Endothelial cell of umbilical vein (primary cell): Measurements from ENCODE around the gene MTCL1. TPM values are rescaled to one million over a fixed set of nuclear protein-coding genes. Genes with fewer than 3 reads are reported as not detected.

Experiments used
- BruUV-seq: library from RNA; stranded (reverse); fragments of 400-500 nt; replicated peaks from 2 replicates; lab custom pipeline; 2021; lab: Mats Ljungman, UMichigan
- CTCF ChIA-PET: fragments of 300-600, 350-600 bp; sonication (Branson Sonifier 250); formaldehyde crosslinking; loops from one replicate; lab custom pipeline; 2021; ENCODE audit warnings: antibody characterized with exemption, inconsistent platforms; lab: Charles Lee
- POLR2A ChIA-PET: fragments of 300-600, 350-600 bp; sonication (Branson Sonifier 250); formaldehyde crosslinking; loops from one replicate; lab custom pipeline; 2021; ENCODE audit warnings: antibody characterized with exemption, inconsistent platforms; lab: Charles Lee
- DNase-seq: peaks from one replicate; pipeline ENCODE4 v3.0.0-alpha.2; 2011; ENCODE audit warnings: low read depth, low spot score
- FAIRE-seq: peaks from 2 replicates; lab custom pipeline; 2011; peaks lifted over from hg19 to GRCh38; lab: Jason Lieb, UNC
- H2AFZ ChIP-seq: 2 replicates; pipeline ENCODE4 v1.6.0; 2012; ENCODE audit warnings: low read depth, low read length, control low read depth, inconsistent platforms
- H3K27ac ChIP-seq: 2 replicates; pipeline ENCODE4 v1.5.1; 2011; ENCODE audit warnings: low read depth, mild to moderate bottlenecking, control low read depth, low read length, moderate library complexity; ENCODE audit not compliant: insufficient read depth
- H3K27me3 ChIP-seq, 2 experiments: 2 replicates each; pipeline versions ENCODE4 v1.6.0 to v1.6.1; 2011; ENCODE audit warnings: low read length in 2 of 2, mixed read lengths in 1 of 2; ENCODE audit not compliant: control insufficient read depth in 2 of 2, insufficient read depth in 2 of 2
- H3K36me3 ChIP-seq, 2 experiments: 2 replicates in 1 of 2; 3 replicates in 1 of 2; pipeline ENCODE4 v1.5.1; 2011; ENCODE audit warnings: low read length in 2 of 2, mild to moderate bottlenecking in 1 of 2, moderate library complexity in 1 of 2; ENCODE audit not compliant: control insufficient read depth in 2 of 2, insufficient read depth in 2 of 2; ENCODE audit errors: extremely low read depth in 1 of 2
- H3K4me1 ChIP-seq: 3 replicates; pipeline ENCODE4 v1.5.1; 2011; ENCODE audit warnings: mild to moderate bottlenecking, low read length; ENCODE audit not compliant: control insufficient read depth, insufficient read depth; ENCODE audit errors: extremely low read depth
- H3K4me2 ChIP-seq: 2 replicates; pipeline ENCODE4 v1.6.1; 2011; ENCODE audit warnings: low read length, control low read depth, mixed read lengths; ENCODE audit not compliant: insufficient read depth
- H3K4me3 ChIP-seq, 3 experiments: fragments of 200-600 bp in 1 of 3; sonication (generic), shearing (Covaris generic) in 1 of 3; replicated peaks in 1 of 3; 2 replicates each; pipeline ENCODE4 v1.5.1; 2011 to 2016; ENCODE audit warnings: control low read depth in 3 of 3, low read length in 3 of 3, mild to moderate bottlenecking in 2 of 3, inconsistent platforms in 1 of 3, low read depth in 1 of 3, moderate library complexity in 1 of 3; ENCODE audit not compliant: insufficient read depth in 1 of 3
- H3K79me2 ChIP-seq: 2 replicates; pipeline ENCODE4 v1.6.0; 2012; ENCODE audit warnings: low read length, inconsistent platforms; ENCODE audit not compliant: control insufficient read depth, insufficient read depth
- H3K9ac ChIP-seq: replicated peaks from 2 replicates; pipeline ENCODE3; 2011; ENCODE audit warnings: low read length, control low read depth; ENCODE audit not compliant: insufficient read depth; ENCODE audit errors: extremely low read depth
- H3K9me1 ChIP-seq: replicated peaks from 3 replicates; pipeline ENCODE4 v1.6.0; 2011; ENCODE audit warnings: mild to moderate bottlenecking, low read length; ENCODE audit not compliant: control insufficient read depth, insufficient read depth; ENCODE audit errors: extremely low read depth
- H3K9me3 ChIP-seq: replicated peaks from 2 replicates; pipeline ENCODE4 v1.5.1; 2012; ENCODE audit warnings: low read length, inconsistent platforms; ENCODE audit not compliant: control insufficient read depth, insufficient read depth
- H4K20me1 ChIP-seq: replicated peaks from 2 replicates; pipeline ENCODE3; 2011; ENCODE audit warnings: mild to moderate bottlenecking, low read length; ENCODE audit not compliant: control insufficient read depth, insufficient read depth; ENCODE audit errors: extremely low read depth
- CTCF ChIP-seq, 2 donors: IDR thresholded peaks; 1 replicate in 1 of 2; 2 replicates in 1 of 2; pipeline ENCODE4 v1.5.1; 2011; ENCODE audit warnings: low read length in 2 of 2, mild to moderate bottlenecking in 2 of 2, moderate library complexity in 2 of 2, control low read depth in 1 of 2, inconsistent platforms in 1 of 2, low read depth in 1 of 2; ENCODE audit not compliant: insufficient read depth in 1 of 2; ENCODE audit errors: extremely low read depth in 1 of 2
- EZH2 ChIP-seq: IDR thresholded peaks from 2 replicates; pipeline ENCODE4 v1.6.1; 2012; ENCODE audit warnings: borderline replicate concordance, low read depth, mild to moderate bottlenecking, moderate library complexity, low read length, inconsistent platforms; ENCODE audit not compliant: severe bottlenecking
- MAX ChIP-seq: IDR thresholded peaks from 2 replicates; pipeline ENCODE4 v1.6.1; 2011; ENCODE audit not compliant: insufficient read depth, insufficient read length
- MYC ChIP-seq: IDR thresholded peaks from one replicate; pipeline ENCODE4 v1.6.1; 2011; ENCODE audit warnings: mild to moderate bottlenecking, low read depth, low read length
- dilution Hi-C: fragments of 300-500 bp; cut with MboI; formaldehyde crosslinking; loops from one replicate; pipeline ENCODE4 v1.15.0; 2019; ENCODE audit warnings: low sequenced_read_pairs; ENCODE audit not compliant: extremely low pct_ligation_motif_present
- intact Hi-C: fragments of 100-400 bp; cut with micrococcal nuclease; formaldehyde crosslinking; loops from one replicate; pipeline ENCODE4 v1.10.0; 2022
- polyA plus RNA-seq, 4 experiments: library from polyadenylated mRNA; depleted of rRNA in 3 of 4; stranded (reverse) in 3 of 4; unstranded in 1 of 4; fragments of >200 nt; gene quantifications; 2 replicates each; pipeline versions ENCODE4 v1.2.1 to v1.2.3, GENCODE V29; 2011 to 2012; ENCODE audit warnings: missing spikeins in 1 of 4
- total RNA-seq: library from RNA; stranded (reverse); gene quantifications from 2 replicates; pipeline ENCODE4 v1.2.3, GENCODE V29; 2021

Gene MTCL1
- total and polyA plus RNA-seq, 2 donors (not counting 3 experiments of a cell fraction or from before 2014, with no cell fraction given): 11.9 to 75.7 TPM

GRCh38 chr18:8702668-8703067, 2.7 kb upstream of the MTCL1 start:
- intact Hi-C loops (loop anchor here (10.0 kb wide), 2 partner anchors 432 to 702 kb away; partner anchors contain the start of gene ANKRD12), dilution Hi-C loops (no loop called here)
- peaks cover 13% of the 10 kb centered on the region for H3K4me1 ChIP-seq
- no peak for DNase-seq
- no peak for FAIRE-seq
- no peaks in the 10 kb centered on the region for H4K20me1 ChIP-seq
- no peak overlapping the region for H3K9ac ChIP-seq
- no peak overlapping the region for H3K4me2 ChIP-seq
- H2AFZ ChIP-seq: no peak overlapping the region
- H3K27ac ChIP-seq: no peak overlapping the region
- no peaks in the 10 kb centered on the region for H3K9me1 ChIP-seq
- no peak for TF ChIP-seq EZH2
- no peak for TF ChIP-seq MAX
- no peak for TF ChIP-seq MYC
- H3K36me3 ChIP-seq: no peaks in the 10 kb centered on the region
- no peaks in the 10 kb centered on the region for H3K27me3 ChIP-seq
- no peak overlapping the region for H3K4me3 ChIP-seq
- ChIA-PET CTCF (no interaction called here), POLR2A (no interaction called here)
- H3K9me3 ChIP-seq: no peaks in the 10 kb centered on the region
- H3K79me2 ChIP-seq: peaks cover 17% of the 10 kb centered on the region
- no TSS peak for BruUV-seq

- Histone ChIP-seq H2AFZ (no peak overlapping the region), H3K9me3 (no peaks in the 10 kb centered on the region), H3K36me3 (no peaks in the 10 kb centered on the region), H4K20me1 (no peaks in the 10 kb centered on the region), H3K27me3 (no peaks in the 10 kb centered on the region), H3K9me1 (no peaks in the 10 kb centered on the region), H3K4me3 (no peak overlapping the region), H3K4me2 (no peak overlapping the region), H3K4me1 (peaks cover 17% of the 10 kb centered on the region), H3K9ac (no peak overlapping the region), H3K27ac (no peak overlapping the region), H3K79me2 (peaks cover 22% of the 10 kb centered on the region)
- ChIA-PET CTCF (interaction anchor here (1.4 kb wide), 1 partner anchor 20 kb away, joined by 3 read pairs; no protein-coding TSS in a partner anchor), POLR2A (no interaction called here)
- TF ChIP-seq CTCF (IDR thresholded peaks at IDR 0.05; ENCODE audit: extremely low read depth in 1 of 2, insufficient read depth in 1 of 2, low read depth in 1 of 2, low read length in 2 of 2) (no peak), EZH2 (no peak)
- DNase-seq (no peak), FAIRE-seq (no peak)
- intact Hi-C loops: loop anchor here (10.0 kb wide), 2 partner anchors 432 to 702 kb away; partner anchors contain the start of gene ANKRD12
- dilution Hi-C loops: no loop called here
- no TSS peak for BruUV-seq
These were observed 2.2 kb upstream of the MTCL1 start for GRCh38 chr18:8703092-8703709.
